ENCODE measurements around the gene CNGB1.

DNA sequence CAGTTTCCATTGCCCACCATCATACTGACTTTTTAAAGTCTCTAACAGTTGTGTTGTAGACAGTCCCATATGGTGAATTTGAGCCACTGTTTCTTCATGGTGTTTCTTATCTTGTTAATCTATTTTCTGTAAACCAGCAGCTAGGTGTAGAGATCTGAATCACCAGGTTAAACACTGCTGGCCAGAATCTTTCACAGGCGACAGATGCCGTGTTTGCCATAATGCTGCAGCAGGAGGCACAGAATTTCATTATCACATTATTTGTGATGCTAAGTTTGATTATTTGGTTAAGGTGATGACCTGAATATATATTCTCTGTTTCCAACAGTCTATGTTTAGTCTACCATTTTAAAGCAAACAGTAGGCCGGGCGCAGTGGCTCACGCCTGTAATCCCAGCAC lies 11.5 kb upstream of the CNGB1 start:
- TF ChIP-seq, protein P1, sequence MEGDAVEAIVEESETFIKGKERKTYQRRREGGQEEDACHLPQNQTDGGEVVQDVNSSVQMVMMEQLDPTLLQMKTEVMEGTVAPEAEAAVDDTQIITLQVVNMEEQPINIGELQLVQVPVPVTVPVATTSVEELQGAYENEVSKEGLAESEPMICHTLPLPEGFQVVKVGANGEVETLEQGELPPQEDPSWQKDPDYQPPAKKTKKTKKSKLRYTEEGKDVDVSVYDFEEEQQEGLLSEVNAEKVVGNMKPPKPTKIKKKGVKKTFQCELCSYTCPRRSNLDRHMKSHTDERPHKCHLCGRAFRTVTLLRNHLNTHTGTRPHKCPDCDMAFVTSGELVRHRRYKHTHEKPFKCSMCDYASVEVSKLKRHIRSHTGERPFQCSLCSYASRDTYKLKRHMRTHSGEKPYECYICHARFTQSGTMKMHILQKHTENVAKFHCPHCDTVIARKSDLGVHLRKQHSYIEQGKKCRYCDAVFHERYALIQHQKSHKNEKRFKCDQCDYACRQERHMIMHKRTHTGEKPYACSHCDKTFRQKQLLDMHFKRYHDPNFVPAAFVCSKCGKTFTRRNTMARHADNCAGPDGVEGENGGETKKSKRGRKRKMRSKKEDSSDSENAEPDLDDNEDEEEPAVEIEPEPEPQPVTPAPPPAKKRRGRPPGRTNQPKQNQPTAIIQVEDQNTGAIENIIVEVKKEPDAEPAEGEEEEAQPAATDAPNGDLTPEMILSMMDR (IDR thresholded peaks at IDR 0.05) = no peak
- TF ChIP-seq POLR2A (IDR thresholded peaks at IDR 0.05) = no peak
- no peak for TF ChIP-seq EP300 (IDR thresholded peaks at IDR 0.05)
- no peak for TF ChIP-seq POLR2AphosphoS5 (IDR thresholded peaks at IDR 0.05)
